Pancreas (tissue), 10 donors: Measurements from ENCODE around the gene CLK2. TPM values are rescaled to one million over a fixed set of nuclear protein-coding genes. Genes with fewer than 3 reads are reported as not detected.

Experiments
- ATAC-seq, 4 donors: fragments of 200-7000 bp; cut with Tn5 transposase; one replicate each; pipeline versions ENCODE4 v1.8.0 to v1.9.1; 2020; ENCODE audit warnings: mild to moderate bottlenecking in 4 of 4, moderate library complexity in 4 of 4
- DNase-seq, 6 donors: peaks; one replicate each; pipeline ENCODE4 v3.0.0-alpha.2; 2020
- FAIRE-seq: peaks from 2 replicates; lab custom pipeline; 2012; peaks lifted over from hg19 to GRCh38; lab: Jason Lieb, UNC
- H3K27ac ChIP-seq, 4 donors: fragments of 200-600 bp; sonication (generic); 1 replicate in 3 of 4; 2 replicates in 1 of 4; pipeline versions ENCODE4 v1.5.0 to v1.8.0; 2020
- H3K27me3 ChIP-seq, 4 donors: fragments of 200-600 bp; one replicate each; pipeline ENCODE4 v1.8.0; 2021
- H3K36me3 ChIP-seq, 3 donors: fragments of 200-600 bp; sonication (generic) in 1 of 3; one replicate each; pipeline versions ENCODE4 v1.5.0 to v1.8.0; 2020 to 2021
- H3K4me1 ChIP-seq, 3 donors: fragments of 200-600 bp; one replicate each; pipeline ENCODE4 v1.8.0; 2021
- H3K4me3 ChIP-seq, 4 donors: fragments of 200-600 bp; sonication (generic) in 2 of 4; one replicate each; pipeline versions ENCODE4 v1.5.0 to v1.8.0; 2020 to 2021
- H3K9me3 ChIP-seq, 4 donors: fragments of 200-600 bp; one replicate each; pipeline ENCODE4 v1.8.0; 2021
- CTCF ChIP-seq, 4 donors: fragments of 200-600 bp; sonication (generic) in 3 of 4; IDR thresholded peaks; one replicate each; pipeline versions ENCODE4 v1.5.0 to v1.8.0; 2021; ENCODE audit warnings: antibody characterized with exemption in 4 of 4
- WGBS, 2 donors: extraction: QIAGEN DNeasy Blood & Tissue Kit; methylation state at CpG; one replicate each; pipeline ENCODE4 v1.1.7; 2013; 5-methylcytosine and 5-hydroxymethylcytosine counted together
- intact Hi-C, 3 donors: fragments of 100-400 bp; cut with DNase I; formaldehyde crosslinking; loops; one replicate each; pipeline versions ENCODE4 v1.11.1 to v1.14.2; 2022
- polyA plus RNA-seq, 2 donors: library from polyadenylated mRNA; stranded (reverse); fragments of 200-250 nt; gene quantifications; one replicate each; pipeline ENCODE4 v1.2.3, GENCODE V29; 2013
- total RNA-seq, 6 donors: library from RNA; stranded (reverse); fragmentation: NEBNext Ultra II Directional in 4 of 6; extraction: Animal tissue kit (Norgen Biotek cat#: 25700) in 4 of 6; gene quantifications; one replicate each; pipeline versions ENCODE4 v1.2.1 to v1.2.4, GENCODE V29; 2021 to 2023
- donor health status: healthy with polysubstance abuse.
- donor health status: DM: no; HTN: no; CAD: no; lungs with moderate emphysema.
- donor health status: DM: no; HTN: no; CAD: no.
- donor health status: control.
- donor health status: control.
- donor health status: Bipolar disorder and iron deficiency.
- donor health status: DM: yes; HTN: yes; CAD: no.
- donor health status: DM: no; HTN: no; CAD: no.
- donor health status: DM: no; HTN: no; CAD: no.
- donor health status: DM: yes; HTN: yes; CAD: no.

The CLK2 gene
- total and polyA plus RNA-seq, 8 donors: 15.7 to 89.4 (median 21.6) TPM

GRCh38 chr1:155320661-155321617, 47.6 kb upstream of the CLK2 start, which contains the start of gene RUSC1:
TSS of gene RUSC1 (plus strand) at chr1:155320894. CDS start at chr1:155321774, 880 bp downstream.
- no peak within 1 kb of the TSS for H3K27ac ChIP-seq
- H3K4me3 ChIP-seq: peak within 1 kb of the TSS in 3 of 4 donors; percentile 3 to 79 (median 4)
- H3K9me3 ChIP-seq: no peaks in the 10 kb centered on the region
- peak; percentile 48 to 87 (median 66) for DNase-seq
- no peak for FAIRE-seq
- H3K27me3 ChIP-seq: no peaks in the 10 kb centered on the region
- intact Hi-C loops: loop anchor here in 2 of 3 donors (5.0 to 10.0 kb wide), 3 partner anchors 39 to 69 kb away; partner anchors contain the start of gene ENTREP3 (in 1 of the 2)
- no peak for TF ChIP-seq CTCF (IDR thresholded peaks at IDR 0.05)
- peak in 2 of 4 donors; percentile 8 for ATAC-seq
- H3K4me1 ChIP-seq: peaks cover 0 to 7% (median 0%) of the 10 kb centered on the region in 3 donors
- no peaks in the 10 kb centered on the region for H3K36me3 ChIP-seq
- WGBS, 2 donors: 38 to 42% methylated on average over 42 to 51 of the region's 51 CpGs

GRCh38 chr1:155320252-155320651, 46.9 kb upstream of the CLK2 start:
- peak overlapping the region in 1 of 4 donors; percentile 34 for H3K4me3 ChIP-seq
- FAIRE-seq (no peak), DNase-seq (no peak), ATAC-seq (no peak)
- no peaks in the 10 kb centered on the region for H3K36me3 ChIP-seq
- no peaks in the 10 kb centered on the region for H3K9me3 ChIP-seq
- intact Hi-C loops: loop anchor here in 2 of 3 donors (5.0 to 10.0 kb wide), 3 partner anchors 38 to 68 kb away; partner anchors contain the start of gene ENTREP3 (in 1 of the 2)
- no peaks in the 10 kb centered on the region for H3K27me3 ChIP-seq
- peaks cover 0 to 7% (median 0%) of the 10 kb centered on the region in 3 donors for H3K4me1 ChIP-seq
- 61 to 74% methylated on average over 11 of the region's 11 CpGs for WGBS, 2 donors
- TF ChIP-seq CTCF (IDR thresholded peaks at IDR 0.05): no peak
- H3K27ac ChIP-seq: no peak overlapping the region

GRCh38 chr1:155319536-155319935, 46.2 kb upstream of the CLK2 start:
- DNase-seq: no peak
- no peak for TF ChIP-seq CTCF (IDR thresholded peaks at IDR 0.05)
- intact Hi-C loops: no loop called here
- no peak for ATAC-seq
- H3K9me3 ChIP-seq: no peaks in the 10 kb centered on the region
- H3K4me3 ChIP-seq: no peak overlapping the region
- peaks cover 0 to 7% (median 0%) of the 10 kb centered on the region in 3 donors for H3K4me1 ChIP-seq
- no peaks in the 10 kb centered on the region for H3K36me3 ChIP-seq
- 73 to 82% methylated on average over 5 of the region's 5 CpGs for WGBS, 2 donors
- no peak for FAIRE-seq
- no peak overlapping the region for H3K27ac ChIP-seq
- H3K27me3 ChIP-seq: no peaks in the 10 kb centered on the region

- no peak overlapping the region for H3K4me3 ChIP-seq
- H3K27ac ChIP-seq: no peak overlapping the region
- DNase-seq (no peak), FAIRE-seq (no peak), ATAC-seq (no peak)
- H3K27me3 ChIP-seq: no peaks in the 10 kb centered on the region
- no peaks in the 10 kb centered on the region for H3K36me3 ChIP-seq
- no peak for TF ChIP-seq CTCF (IDR thresholded peaks at IDR 0.05)
- WGBS, 2 donors: 92 to 94% methylated on average over 9 of the region's 9 CpGs
- no peaks in the 10 kb centered on the region for H3K9me3 ChIP-seq
- peaks cover 0 to 7% (median 0%) of the 10 kb centered on the region in 3 donors for H3K4me1 ChIP-seq
- intact Hi-C loops: no loop called here
These were observed 44.8 kb upstream of the CLK2 start for GRCh38 chr1:155318082-155318481.
